HG02623 (cell line): ENCODE measurements around the gene TNFRSF6B.
A peak's percentile ranks its signal among the peaks of the same experiment; 100 is the strongest.
"Not testable (repeated sequence)": the region's sequence is repeated elsewhere in the genome, so short reads cannot be mapped to it uniquely, and the experiment has no call there.

Source experiments
- ATAC-seq: cut with Tn5 transposase; IDR thresholded peaks from one replicate; pipeline ENCODE4 v1.9.1; 2021; ENCODE audit warnings: moderate library complexity; ENCODE audit not compliant: unreplicated experiment

Gene TNFRSF6B, protein sequence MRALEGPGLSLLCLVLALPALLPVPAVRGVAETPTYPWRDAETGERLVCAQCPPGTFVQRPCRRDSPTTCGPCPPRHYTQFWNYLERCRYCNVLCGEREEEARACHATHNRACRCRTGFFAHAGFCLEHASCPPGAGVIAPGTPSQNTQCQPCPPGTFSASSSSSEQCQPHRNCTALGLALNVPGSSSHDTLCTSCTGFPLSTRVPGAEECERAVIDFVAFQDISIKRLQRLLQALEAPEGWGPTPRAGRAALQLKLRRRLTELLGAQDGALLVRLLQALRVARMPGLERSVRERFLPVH

GRCh38 chr20:63696628-63697356, at the start of gene TNFRSF6B:
Gene TNFRSF6B, plus strand, starts transcription at chr20:63696652. Its CDS starts 116 bp downstream, at chr20:63696768.
- no peak for ATAC-seq

DNA sequence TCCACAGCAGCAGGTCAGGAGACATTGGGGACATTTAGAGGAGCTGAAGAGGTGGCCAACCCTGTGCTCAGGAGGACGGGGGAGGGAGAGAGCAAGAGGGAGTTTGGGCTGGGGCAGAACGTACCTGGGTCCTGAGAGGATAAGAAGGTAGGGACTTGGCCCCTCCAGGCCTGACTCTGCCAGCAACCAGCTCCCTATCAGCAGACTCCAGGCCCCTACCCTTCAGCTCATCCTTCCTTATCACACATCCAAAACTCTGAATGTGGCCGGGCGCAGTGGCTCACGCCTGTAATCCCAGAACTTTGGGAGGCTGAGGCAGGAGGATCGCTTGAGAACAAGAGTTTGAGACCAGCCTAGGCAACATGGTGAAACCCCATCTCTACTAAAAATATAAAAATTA, 48.3 kb upstream of the TNFRSF6B start:
- ATAC-seq = no peak

GRCh38 chr20:63648895-63649589, 47.4 kb upstream of the TNFRSF6B start:
- ATAC-seq = no peak

DNA sequence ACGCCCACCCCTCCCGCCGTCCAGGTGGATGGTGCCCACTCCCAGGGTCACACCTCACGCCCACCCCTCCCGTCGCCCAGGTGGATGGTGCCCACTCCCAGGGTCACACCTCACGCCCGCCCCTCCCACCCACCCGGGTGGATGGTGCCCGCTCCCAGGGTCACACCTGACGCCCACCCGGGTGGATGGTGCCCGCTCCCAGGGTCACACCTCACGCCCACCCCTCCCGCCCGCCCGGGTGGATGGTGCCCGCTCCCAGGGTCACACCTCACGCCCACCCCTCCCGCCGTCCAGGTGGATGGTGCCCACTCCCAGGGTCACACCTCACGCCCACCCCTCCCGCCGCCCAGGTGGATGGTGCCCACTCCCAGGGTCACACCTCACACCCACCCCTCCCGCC, 46.0 kb upstream of the TNFRSF6B start:
- not testable (repeated sequence) for ATAC-seq

- no peak for ATAC-seq
Measured at GRCh38 chr20:63651942-63652191, 44.6 kb upstream of the TNFRSF6B start.

GRCh38 chr20:63652192-63652980, 44.1 kb upstream of the TNFRSF6B start:
- ATAC-seq = no peak

DNA sequence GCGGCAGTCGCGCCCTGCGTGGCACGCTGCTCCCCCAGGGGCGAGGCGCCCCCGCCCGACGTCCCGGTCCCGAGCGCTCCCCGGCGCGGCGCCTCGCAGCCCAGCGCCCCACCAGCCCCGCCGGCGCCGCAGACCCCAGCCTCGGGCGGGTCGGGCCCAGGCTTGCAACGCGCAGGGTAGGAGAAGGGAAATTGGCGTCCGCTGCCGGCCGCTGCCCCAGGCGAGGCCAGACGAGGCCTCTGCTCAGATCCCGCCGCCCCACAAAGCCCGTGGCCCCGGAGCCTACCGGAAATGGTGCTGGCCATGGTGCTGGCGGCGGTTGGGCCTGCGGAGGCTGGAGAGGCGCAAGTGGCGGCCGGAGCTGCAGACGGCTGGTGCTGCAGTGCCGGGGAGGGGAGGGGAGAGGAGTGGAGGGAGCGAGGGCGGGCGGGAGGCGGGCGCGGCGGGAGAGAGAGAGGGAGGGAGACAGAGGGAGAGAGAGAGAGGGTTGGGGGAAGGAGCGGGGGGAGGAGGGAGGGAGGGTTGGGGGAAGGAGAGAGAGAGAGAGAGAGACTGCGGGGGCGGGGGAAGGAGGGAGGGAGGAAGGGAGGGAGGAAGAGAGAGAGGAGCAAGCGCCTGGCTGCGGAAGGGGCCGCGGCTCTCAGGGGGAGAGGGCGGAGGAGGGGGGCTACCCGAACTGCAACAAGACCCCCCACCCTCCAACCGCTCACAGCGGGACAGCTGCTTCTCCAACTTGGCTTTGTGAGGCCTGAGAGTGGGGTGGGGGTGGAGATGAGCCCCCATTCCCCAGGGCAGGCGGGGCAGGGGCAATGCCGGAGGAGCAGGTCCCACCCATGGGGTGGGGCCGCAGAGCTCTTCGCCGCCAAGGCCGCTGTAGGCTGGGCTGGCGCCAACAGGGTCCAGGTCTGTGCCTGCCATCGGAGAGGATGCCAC, 43.1 kb upstream of the TNFRSF6B start, which contains the start of gene STMN3:
TSS of gene STMN3 (minus strand) at position 384 of the 933 bp plus-strand sequence. CDS start at position 305, 79 bp downstream.
- no peak for ATAC-seq

DNA sequence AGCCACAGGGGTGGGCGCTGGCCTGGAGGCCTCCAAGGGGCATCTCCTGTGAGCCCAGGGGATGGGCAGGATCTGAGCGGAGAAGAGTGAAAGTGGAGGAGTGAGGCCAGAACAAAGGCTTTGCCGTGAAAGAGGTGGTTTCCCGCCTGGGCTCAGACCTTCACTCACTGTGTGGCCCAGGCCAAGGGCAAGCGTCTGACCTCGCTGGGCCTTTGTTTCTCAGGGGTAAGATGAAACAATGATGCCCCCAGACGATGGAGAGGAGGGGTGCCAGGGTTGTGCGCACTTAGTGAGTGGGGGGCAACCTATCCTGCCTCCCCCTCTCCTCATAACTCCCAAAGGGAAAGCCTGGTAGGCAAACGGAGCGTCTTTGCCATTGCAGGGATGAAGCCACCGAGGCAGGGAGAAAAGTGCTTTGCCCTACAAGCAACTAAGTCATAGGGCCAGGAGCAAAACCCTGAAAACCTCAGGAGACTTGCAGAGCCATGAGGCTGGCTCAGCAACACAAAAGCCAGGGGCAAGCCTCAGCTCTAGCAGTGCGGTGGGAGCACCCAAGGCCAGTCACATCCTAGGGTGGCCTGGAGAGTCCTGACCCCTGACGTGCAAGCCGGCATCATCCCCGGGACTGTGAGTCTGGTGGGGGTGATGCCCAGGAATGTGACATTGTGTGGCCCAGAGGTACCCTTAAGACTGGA, 42.3 kb upstream of the TNFRSF6B start:
- no peak for ATAC-seq

DNA sequence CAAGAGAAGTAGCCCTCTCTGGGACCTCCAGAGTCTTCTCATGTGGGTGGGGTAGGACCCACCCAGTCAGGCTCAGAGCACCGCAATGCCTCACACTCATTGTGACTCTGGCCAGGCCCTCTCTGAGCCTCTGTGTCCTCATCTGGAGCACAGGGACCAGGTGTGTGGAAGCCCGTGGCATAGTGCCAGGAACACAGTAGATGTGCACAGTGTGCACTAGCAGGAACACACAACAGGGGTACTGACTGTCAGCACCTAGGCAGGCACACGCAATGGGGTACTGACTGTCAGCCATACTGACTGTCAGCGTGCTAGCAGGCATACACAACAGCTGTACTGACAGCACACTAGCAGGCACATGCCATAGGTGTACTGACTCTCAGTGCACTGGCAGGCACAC, 41.2 kb upstream of the TNFRSF6B start:
- no peak for ATAC-seq

- no peak for ATAC-seq
Measured at GRCh38 chr20:63656451-63656850, 40.0 kb upstream of the TNFRSF6B start.

GRCh38 chr20:63657260-63657936, 39.1 kb upstream of the TNFRSF6B start:
- no peak for ATAC-seq

DNA sequence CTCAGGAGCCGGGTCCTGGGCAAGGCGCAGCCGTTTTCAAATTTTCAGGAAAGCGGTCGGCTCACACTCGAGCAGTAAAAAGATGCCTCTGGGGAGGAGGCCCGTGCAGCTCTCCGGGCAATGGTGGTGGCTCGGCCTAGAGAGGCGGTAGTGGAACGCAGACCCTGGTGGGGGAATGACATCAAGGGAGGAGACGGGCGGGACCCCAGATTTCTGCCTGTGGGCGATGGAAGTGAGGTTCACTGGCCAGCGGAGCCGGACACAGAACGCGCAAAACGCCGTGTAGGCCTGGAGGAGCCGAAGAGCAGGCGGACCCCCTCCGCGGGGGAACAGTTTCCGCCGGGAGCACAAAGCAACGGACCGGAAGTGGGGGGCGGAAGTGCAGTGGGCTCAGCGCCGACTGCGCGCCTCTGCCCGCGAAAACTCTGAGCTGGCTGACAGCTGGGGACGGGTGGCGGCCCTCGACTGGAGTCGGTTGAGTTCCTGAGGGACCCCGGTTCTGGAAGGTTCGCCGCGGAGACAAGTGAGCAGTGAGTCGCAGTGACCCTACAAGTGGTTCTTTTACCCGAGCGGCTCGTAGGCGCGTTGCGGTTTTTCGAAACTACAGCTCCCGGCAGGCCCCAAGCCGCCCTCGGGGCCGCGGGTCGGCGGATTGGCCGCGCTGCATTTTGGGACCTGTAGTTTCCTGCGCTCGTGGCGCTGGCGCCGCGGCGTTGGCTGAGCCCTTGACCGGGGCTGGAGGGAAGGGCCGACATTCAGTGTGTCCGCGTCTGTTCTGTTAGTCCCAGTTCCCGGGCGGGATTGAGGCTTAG, 38.3 kb upstream of the TNFRSF6B start, which contains the start of gene RTEL1:
TSS of gene RTEL1 (plus strand) at position 376 of the 812 bp plus-strand sequence. CDS start 1,091 bp downstream, outside the sequence.
- ATAC-seq = peak; percentile 86

- peak; percentile 9 for ATAC-seq
Measured at GRCh38 chr20:63658749-63659187, 37.7 kb upstream of the TNFRSF6B start.

- ATAC-seq = no peak
Measured at GRCh38 chr20:63659370-63659769, 37.1 kb upstream of the TNFRSF6B start.

- ATAC-seq = not testable (repeated sequence)
Measured at GRCh38 chr20:63660174-63660573, 36.3 kb upstream of the TNFRSF6B start.

DNA sequence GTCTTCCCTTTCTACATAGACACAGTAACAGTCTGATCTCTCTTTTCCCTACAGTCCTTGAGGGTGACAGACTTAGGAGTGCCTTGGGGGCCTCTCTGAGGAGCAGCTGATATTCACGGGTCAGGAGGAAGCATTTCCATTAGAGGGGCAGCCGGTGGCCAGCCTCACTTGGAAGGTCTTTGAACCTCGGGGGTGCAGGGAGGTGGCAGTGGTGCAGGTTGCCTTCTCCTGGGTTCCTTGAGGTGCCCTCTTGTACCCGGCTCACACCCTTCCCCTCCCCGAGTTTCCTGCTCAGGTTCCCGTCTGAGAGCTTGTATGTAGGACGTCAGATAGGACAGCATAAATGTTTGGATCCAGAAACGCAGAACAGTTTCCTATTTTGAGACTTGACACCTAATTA, 35.8 kb upstream of the TNFRSF6B start:
- ATAC-seq = no peak

- ATAC-seq = no peak
Measured at GRCh38 chr20:63661108-63661507, 35.3 kb upstream of the TNFRSF6B start.
